ENCODE data around the gene KRT222. TPM values are rescaled to one million over a fixed set of nuclear protein-coding genes. Genes with fewer than 3 reads are reported as not detected.

KRT222 gene
- total and polyA plus RNA-seq, 4 donors: 5.0 to 31.1 (median 17.8) TPM

GRCh38 chr17:40612599-40613244 lies 52.3 kb downstream of the KRT222 start:
- H3K4me1 ChIP-seq (ENCODE audit: control insufficient read depth, insufficient read depth, low read length): no peaks in the 10 kb centered on the region
- H3K9me3 ChIP-seq (ENCODE audit: control insufficient read depth, insufficient read depth, low read length): no peaks in the 10 kb centered on the region
- H3K36me3 ChIP-seq (ENCODE audit: control insufficient read depth, insufficient read depth, low read length): no peaks in the 10 kb centered on the region
- no peak overlapping the region for H3K4me3 ChIP-seq (ENCODE audit: low read depth, low read length)
- H3K27me3 ChIP-seq (ENCODE audit: control insufficient read depth, insufficient read depth, low read length): no peaks in the 10 kb centered on the region
- peak in 1 of 6 donors; percentile 29 for DNase-seq (ENCODE audit: low read depth in 4 of 6, low spot score in 6 of 6)
- no peak overlapping the region for H3K27ac ChIP-seq (ENCODE audit: low read depth, low read length)
- WGBS (ENCODE audit: insufficient coverage): 76% methylated on average over 11 of the region's 11 CpGs

GRCh38 chr17:40611840-40612474 lies 53.0 kb downstream of the KRT222 start:
- H3K4me1 ChIP-seq (ENCODE audit: control insufficient read depth, insufficient read depth, low read length): no peaks in the 10 kb centered on the region
- WGBS (ENCODE audit: insufficient coverage): 100% methylated on average over 1 of the region's 7 CpGs
- no peaks in the 10 kb centered on the region for H3K9me3 ChIP-seq (ENCODE audit: control insufficient read depth, insufficient read depth, low read length)
- DNase-seq (ENCODE audit: low read depth in 4 of 6, low spot score in 6 of 6): peak in 2 of 6 donors; percentile 13 to 22
- no peak overlapping the region for H3K27ac ChIP-seq (ENCODE audit: low read depth, low read length)
- H3K4me3 ChIP-seq (ENCODE audit: low read depth, low read length): no peak overlapping the region
- no peaks in the 10 kb centered on the region for H3K36me3 ChIP-seq (ENCODE audit: control insufficient read depth, insufficient read depth, low read length)
- no peaks in the 10 kb centered on the region for H3K27me3 ChIP-seq (ENCODE audit: control insufficient read depth, insufficient read depth, low read length)

- H3K4me1 ChIP-seq (ENCODE audit: control insufficient read depth, insufficient read depth, low read length): no peaks in the 10 kb centered on the region
- no peaks in the 10 kb centered on the region for H3K36me3 ChIP-seq (ENCODE audit: control insufficient read depth, insufficient read depth, low read length)
- 100% methylated on average over 1 of the region's 2 CpGs for WGBS (ENCODE audit: insufficient coverage)
- no peak overlapping the region for H3K27ac ChIP-seq (ENCODE audit: low read depth, low read length)
- no peaks in the 10 kb centered on the region for H3K27me3 ChIP-seq (ENCODE audit: control insufficient read depth, insufficient read depth, low read length)
- no peak overlapping the region for H3K4me3 ChIP-seq (ENCODE audit: low read depth, low read length)
- no peaks in the 10 kb centered on the region for H3K9me3 ChIP-seq (ENCODE audit: control insufficient read depth, insufficient read depth, low read length)
- no peak for DNase-seq (ENCODE audit: low read depth in 4 of 6, low spot score in 6 of 6)
Observed at GRCh38 chr17:40610359-40610758, 54.6 kb downstream of the KRT222 start.

GRCh38 chr17:40608061-40608581 lies 56.9 kb downstream of the KRT222 start:
- no peaks in the 10 kb centered on the region for H3K27me3 ChIP-seq (ENCODE audit: control insufficient read depth, insufficient read depth, low read length)
- no peaks in the 10 kb centered on the region for H3K36me3 ChIP-seq (ENCODE audit: control insufficient read depth, insufficient read depth, low read length)
- WGBS (ENCODE audit: insufficient coverage): 92% methylated on average over 4 of the region's 6 CpGs
- no peak overlapping the region for H3K27ac ChIP-seq (ENCODE audit: low read depth, low read length)
- H3K4me3 ChIP-seq (ENCODE audit: low read depth, low read length): no peak overlapping the region
- DNase-seq (ENCODE audit: low read depth in 4 of 6, low spot score in 6 of 6): no peak
- no peaks in the 10 kb centered on the region for H3K9me3 ChIP-seq (ENCODE audit: control insufficient read depth, insufficient read depth, low read length)
- H3K4me1 ChIP-seq (ENCODE audit: control insufficient read depth, insufficient read depth, low read length): no peaks in the 10 kb centered on the region

- H3K36me3 ChIP-seq (ENCODE audit: control insufficient read depth, insufficient read depth, low read length): no peaks in the 10 kb centered on the region
- H3K27me3 ChIP-seq (ENCODE audit: control insufficient read depth, insufficient read depth, low read length): no peaks in the 10 kb centered on the region
- no peaks in the 10 kb centered on the region for H3K4me1 ChIP-seq (ENCODE audit: control insufficient read depth, insufficient read depth, low read length)
- H3K27ac ChIP-seq (ENCODE audit: low read depth, low read length): no peak overlapping the region
- no peak overlapping the region for H3K4me3 ChIP-seq (ENCODE audit: low read depth, low read length)
- WGBS (ENCODE audit: insufficient coverage): 67% methylated on average over 4 of the region's 5 CpGs
- H3K9me3 ChIP-seq (ENCODE audit: control insufficient read depth, insufficient read depth, low read length): no peaks in the 10 kb centered on the region
- no peak for DNase-seq (ENCODE audit: low read depth in 4 of 6, low spot score in 6 of 6)
Observed at GRCh38 chr17:40607641-40608040, 57.3 kb downstream of the KRT222 start.

- no peak overlapping the region for H3K27ac ChIP-seq (ENCODE audit: low read depth, low read length)
- no peaks in the 10 kb centered on the region for H3K9me3 ChIP-seq (ENCODE audit: control insufficient read depth, insufficient read depth, low read length)
- WGBS (ENCODE audit: insufficient coverage): 60% methylated on average over 3 of the region's 10 CpGs
- H3K36me3 ChIP-seq (ENCODE audit: control insufficient read depth, insufficient read depth, low read length): no peaks in the 10 kb centered on the region
- no peak for DNase-seq (ENCODE audit: low read depth in 4 of 6, low spot score in 6 of 6)
- no peaks in the 10 kb centered on the region for H3K27me3 ChIP-seq (ENCODE audit: control insufficient read depth, insufficient read depth, low read length)
- no peaks in the 10 kb centered on the region for H3K4me1 ChIP-seq (ENCODE audit: control insufficient read depth, insufficient read depth, low read length)
- H3K4me3 ChIP-seq (ENCODE audit: low read depth, low read length): no peak overlapping the region
Observed at GRCh38 chr17:40606548-40607353, 58.2 kb downstream of the KRT222 start.

- no peaks in the 10 kb centered on the region for H3K36me3 ChIP-seq (ENCODE audit: control insufficient read depth, insufficient read depth, low read length)
- H3K27me3 ChIP-seq (ENCODE audit: control insufficient read depth, insufficient read depth, low read length): no peaks in the 10 kb centered on the region
- 82% methylated on average over 5 of the region's 6 CpGs for WGBS (ENCODE audit: insufficient coverage)
- no peaks in the 10 kb centered on the region for H3K9me3 ChIP-seq (ENCODE audit: control insufficient read depth, insufficient read depth, low read length)
- no peak for DNase-seq (ENCODE audit: low read depth in 4 of 6, low spot score in 6 of 6)
- H3K27ac ChIP-seq (ENCODE audit: low read depth, low read length): no peak overlapping the region
- no peak overlapping the region for H3K4me3 ChIP-seq (ENCODE audit: low read depth, low read length)
- no peaks in the 10 kb centered on the region for H3K4me1 ChIP-seq (ENCODE audit: control insufficient read depth, insufficient read depth, low read length)
Observed at GRCh38 chr17:40605306-40605705, 59.7 kb downstream of the KRT222 start.

Other genes with a start within 250 kb of the KRT222 start
- gene TOP2A, start 247.3 kb downstream of the KRT222 start, total RNA-seq: 10 to 100 TPM; 60.8 to 68.3 TPM
- 10 to 100 TPM; 73.4 to 79.4 TPM for gene TOP2A, start 247.3 kb downstream of the KRT222 start, polyA plus RNA-seq (ENCODE audit: insufficient read length in 2 of 2)
- gene IGFBP4, start 221.7 kb downstream of the KRT222 start, total RNA-seq: 100 to 1,000 TPM in 1 of 2 donors, 10 to 100 TPM in 1; 53.1 to 110 TPM
- 10 to 100 TPM; 67.8 to 98.3 TPM for gene IGFBP4, start 221.7 kb downstream of the KRT222 start, polyA plus RNA-seq (ENCODE audit: insufficient read length in 2 of 2)
- gene TNS4, start 163.6 kb downstream of the KRT222 start, total RNA-seq: not detected
- under 1 TPM in 1 of 2 donors, not detected in 1; 0.29 TPM for gene TNS4, start 163.6 kb downstream of the KRT222 start, polyA plus RNA-seq (ENCODE audit: insufficient read length in 2 of 2)
- under 1 TPM; 0.11 to 0.20 TPM for gene CCR7, start 99.7 kb downstream of the KRT222 start, total RNA-seq
- gene CCR7, start 99.7 kb downstream of the KRT222 start, polyA plus RNA-seq (ENCODE audit: insufficient read length in 2 of 2): under 1 TPM; 0.17 to 0.33 TPM
- 100 to 1,000 TPM in 1 of 2 donors, 10 to 100 TPM in 1; 77.1 to 133 TPM for gene SMARCE1, start 17.4 kb downstream of the KRT222 start, total RNA-seq
- gene SMARCE1, start 17.4 kb downstream of the KRT222 start, polyA plus RNA-seq (ENCODE audit: insufficient read length in 2 of 2): 100 to 1,000 TPM; 114 to 128 TPM
- not detected for gene KRT24, start 38.6 kb upstream of the KRT222 start, total RNA-seq
- not detected for gene KRT24, start 38.6 kb upstream of the KRT222 start, polyA plus RNA-seq (ENCODE audit: insufficient read length in 2 of 2)
- under 1 TPM in 1 of 2 donors, not detected in 1; 0.40 TPM for gene KRT25, start 90.2 kb upstream of the KRT222 start, total RNA-seq
- under 1 TPM in 1 of 2 donors, not detected in 1; 0.15 TPM for gene KRT25, start 90.2 kb upstream of the KRT222 start, polyA plus RNA-seq (ENCODE audit: insufficient read length in 2 of 2)
- not detected for gene KRT26, start 107.0 kb upstream of the KRT222 start, total RNA-seq
- not detected for gene KRT26, start 107.0 kb upstream of the KRT222 start, polyA plus RNA-seq (ENCODE audit: insufficient read length in 2 of 2)
- gene KRT27, start 117.4 kb upstream of the KRT222 start, total RNA-seq: not detected
- gene KRT27, start 117.4 kb upstream of the KRT222 start, polyA plus RNA-seq (ENCODE audit: insufficient read length in 2 of 2): not detected
- gene KRT28, start 134.8 kb upstream of the KRT222 start, total RNA-seq: not detected
- gene KRT28, start 134.8 kb upstream of the KRT222 start, polyA plus RNA-seq (ENCODE audit: insufficient read length in 2 of 2): not detected
- 10 to 100 TPM in 1 of 2 donors, 1 to 10 TPM in 1; 4.3 to 17.5 TPM for gene KRT10, start 157.4 kb upstream of the KRT222 start, total RNA-seq
- 10 to 100 TPM; 62.6 to 65.0 TPM for gene KRT10, start 157.4 kb upstream of the KRT222 start, polyA plus RNA-seq (ENCODE audit: insufficient read length in 2 of 2)
- gene KRT12, start 202.0 kb upstream of the KRT222 start, total RNA-seq: under 1 TPM in 1 of 2 donors, not detected in 1; 0.40 TPM
- not detected for gene KRT12, start 202.0 kb upstream of the KRT222 start, polyA plus RNA-seq (ENCODE audit: insufficient read length in 2 of 2)
- gene KRT20, start 220.1 kb upstream of the KRT222 start, total RNA-seq: not detected
- not detected for gene KRT20, start 220.1 kb upstream of the KRT222 start, polyA plus RNA-seq (ENCODE audit: insufficient read length in 2 of 2)

All from spinal cord (tissue), 10 donors.